Measurements from ENCODE around the gene RBM4B.
A peak's percentile ranks its signal among the peaks of the same experiment; 100 is the strongest.
"Not testable (repeated sequence)": the region's sequence is repeated elsewhere in the genome, so short reads cannot be mapped to it uniquely, and the experiment has no call there.

RBM4B gene

DNA sequence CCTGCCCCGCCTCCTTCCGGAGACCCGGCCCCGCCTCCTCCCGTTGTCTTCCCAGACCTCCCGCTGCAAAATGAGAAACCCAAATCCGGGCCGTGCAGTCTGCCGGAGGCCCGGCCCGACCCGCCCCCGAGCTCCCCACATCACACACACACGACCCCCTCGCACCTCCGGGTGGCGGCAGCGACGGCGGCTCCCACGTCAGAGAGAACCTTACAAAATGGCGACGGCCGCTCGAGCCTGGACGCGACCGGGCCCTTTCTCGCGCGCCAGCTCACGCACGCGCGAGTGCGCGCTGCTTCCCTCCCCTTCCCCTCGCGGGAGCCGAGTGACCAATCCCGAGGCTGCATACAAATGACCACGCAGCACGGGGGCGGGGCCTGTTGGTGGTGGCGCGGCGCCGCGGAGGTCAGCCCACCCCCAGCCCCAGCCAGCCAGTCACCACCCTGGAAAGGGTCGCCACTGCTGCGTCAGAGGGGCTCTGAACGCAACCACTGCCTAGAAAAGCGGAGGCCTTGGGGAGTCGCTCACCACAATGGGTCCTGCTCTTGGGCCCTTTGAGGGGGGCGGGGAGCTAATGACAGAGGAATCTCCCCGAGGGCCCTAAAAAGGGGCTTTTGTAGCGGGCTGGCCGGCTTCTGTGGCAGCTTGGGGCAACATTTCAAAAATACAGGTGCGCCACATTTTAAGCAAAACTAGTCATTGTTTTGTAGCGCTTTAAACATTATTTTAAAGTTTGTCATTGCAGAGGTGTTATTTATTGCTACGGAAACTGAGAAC lies at the start of gene RBM4B:
Gene RBM4B, minus strand, starts transcription at position 289 of the 777 bp plus-strand sequence. CDS start 808 bp downstream, outside the sequence.
- H3K4me3 ChIP-seq (ENCODE audit: low read depth, low read length) = peak within 1 kb of the TSS; percentile 97
- H3K36me3 ChIP-seq (ENCODE audit: control insufficient read depth, insufficient read depth, low read length) = peaks cover 20% of the 10 kb centered on the region
- H3K9me3 ChIP-seq (ENCODE audit: control insufficient read depth, insufficient read depth, low read length) = no peaks in the 10 kb centered on the region
- peaks cover 25% of the 10 kb centered on the region for H3K4me1 ChIP-seq (ENCODE audit: control insufficient read depth, insufficient read depth, low read length)
- H3K27me3 ChIP-seq (ENCODE audit: control insufficient read depth, insufficient read depth, low read length) = no peaks in the 10 kb centered on the region
- H3K9ac ChIP-seq (ENCODE audit: low read depth, low read length) = peak within 1 kb of the TSS; percentile 84
- peak within 1 kb of the TSS; percentile 98 for H3K27ac ChIP-seq (ENCODE audit: low read depth, low read length)

- Histone ChIP-seq H3K27ac (ENCODE audit: low read depth, low read length) (no peak overlapping the region), H3K4me3 (ENCODE audit: low read depth, low read length) (peak overlapping the region; percentile 1; the same call in 1 of the 2 replicates), H3K9me3 (ENCODE audit: control insufficient read depth, insufficient read depth, low read length) (no peaks in the 10 kb centered on the region), H3K36me3 (ENCODE audit: control insufficient read depth, insufficient read depth, low read length) (0 out of 2 replicates have a peak, but pooled peaks cover 3% of the 10 kb centered on the region), H3K27me3 (ENCODE audit: control insufficient read depth, insufficient read depth, low read length) (peaks cover 30% of the 10 kb centered on the region), H3K4me1 (ENCODE audit: control insufficient read depth, insufficient read depth, low read length) (peaks cover 33% of the 10 kb centered on the region), H3K9ac (ENCODE audit: low read depth, low read length) (no peak overlapping the region)
Observed at GRCh38 chr11:66725647-66726046, 48.0 kb upstream of the RBM4B start.

GRCh38 chr11:66725114-66725513 lies 47.4 kb upstream of the RBM4B start:
- H3K27ac ChIP-seq (ENCODE audit: low read depth, low read length) = no peak overlapping the region
- 0 out of 2 replicates have a peak, but pooled peaks cover 3% of the 10 kb centered on the region for H3K36me3 ChIP-seq (ENCODE audit: control insufficient read depth, insufficient read depth, low read length)
- no peak overlapping the region for H3K4me3 ChIP-seq (ENCODE audit: low read depth, low read length)
- H3K9ac ChIP-seq (ENCODE audit: low read depth, low read length) = no peak overlapping the region
- peaks cover 30% of the 10 kb centered on the region for H3K27me3 ChIP-seq (ENCODE audit: control insufficient read depth, insufficient read depth, low read length)
- no peaks in the 10 kb centered on the region for H3K9me3 ChIP-seq (ENCODE audit: control insufficient read depth, insufficient read depth, low read length)
- H3K4me1 ChIP-seq (ENCODE audit: control insufficient read depth, insufficient read depth, low read length) = peaks cover 36% of the 10 kb centered on the region

GRCh38 chr11:66724167-66724566 lies 46.5 kb upstream of the RBM4B start:
- H3K4me3 ChIP-seq (ENCODE audit: low read depth, low read length); H3K9ac ChIP-seq (ENCODE audit: low read depth, low read length); H3K9me3 ChIP-seq (ENCODE audit: control insufficient read depth, insufficient read depth, low read length); H3K27ac ChIP-seq (ENCODE audit: low read depth, low read length); H3K36me3 ChIP-seq (ENCODE audit: control insufficient read depth, insufficient read depth, low read length): not testable (repeated sequence)
- Histone ChIP-seq H3K27me3 (ENCODE audit: control insufficient read depth, insufficient read depth, low read length) (peaks cover 21% of the 10 kb centered on the region), H3K4me1 (ENCODE audit: control insufficient read depth, insufficient read depth, low read length) (peaks cover 39% of the 10 kb centered on the region)

DNA sequence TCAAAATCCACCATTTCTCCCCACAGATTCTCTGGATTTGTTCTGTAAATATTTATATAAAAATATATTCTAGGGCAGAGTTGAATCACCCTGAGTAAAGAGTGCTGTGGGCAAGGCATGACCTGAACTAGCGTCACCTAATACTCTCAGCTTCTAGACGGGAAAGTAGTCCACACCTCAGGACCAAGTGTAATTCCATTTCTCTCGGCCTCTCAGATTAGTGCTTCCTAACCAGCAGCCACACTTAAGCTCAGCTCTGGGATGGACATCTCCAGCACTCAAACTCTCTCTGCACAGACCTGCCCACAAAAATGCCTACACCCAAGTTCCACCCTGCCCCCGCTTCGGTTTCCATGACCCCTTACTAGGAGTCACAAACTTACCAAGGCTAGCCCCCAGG lies 46.0 kb upstream of the RBM4B start:
- peaks cover 16% of the 10 kb centered on the region for H3K27me3 ChIP-seq (ENCODE audit: control insufficient read depth, insufficient read depth, low read length)
- H3K27ac ChIP-seq (ENCODE audit: low read depth, low read length) = no peak overlapping the region
- peaks cover 11% of the 10 kb centered on the region for H3K36me3 ChIP-seq (ENCODE audit: control insufficient read depth, insufficient read depth, low read length)
- peaks cover 39% of the 10 kb centered on the region for H3K4me1 ChIP-seq (ENCODE audit: control insufficient read depth, insufficient read depth, low read length)
- H3K9ac ChIP-seq (ENCODE audit: low read depth, low read length) = no peak overlapping the region
- H3K9me3 ChIP-seq (ENCODE audit: control insufficient read depth, insufficient read depth, low read length) = no peaks in the 10 kb centered on the region
- H3K4me3 ChIP-seq (ENCODE audit: low read depth, low read length) = no peak overlapping the region

DNA sequence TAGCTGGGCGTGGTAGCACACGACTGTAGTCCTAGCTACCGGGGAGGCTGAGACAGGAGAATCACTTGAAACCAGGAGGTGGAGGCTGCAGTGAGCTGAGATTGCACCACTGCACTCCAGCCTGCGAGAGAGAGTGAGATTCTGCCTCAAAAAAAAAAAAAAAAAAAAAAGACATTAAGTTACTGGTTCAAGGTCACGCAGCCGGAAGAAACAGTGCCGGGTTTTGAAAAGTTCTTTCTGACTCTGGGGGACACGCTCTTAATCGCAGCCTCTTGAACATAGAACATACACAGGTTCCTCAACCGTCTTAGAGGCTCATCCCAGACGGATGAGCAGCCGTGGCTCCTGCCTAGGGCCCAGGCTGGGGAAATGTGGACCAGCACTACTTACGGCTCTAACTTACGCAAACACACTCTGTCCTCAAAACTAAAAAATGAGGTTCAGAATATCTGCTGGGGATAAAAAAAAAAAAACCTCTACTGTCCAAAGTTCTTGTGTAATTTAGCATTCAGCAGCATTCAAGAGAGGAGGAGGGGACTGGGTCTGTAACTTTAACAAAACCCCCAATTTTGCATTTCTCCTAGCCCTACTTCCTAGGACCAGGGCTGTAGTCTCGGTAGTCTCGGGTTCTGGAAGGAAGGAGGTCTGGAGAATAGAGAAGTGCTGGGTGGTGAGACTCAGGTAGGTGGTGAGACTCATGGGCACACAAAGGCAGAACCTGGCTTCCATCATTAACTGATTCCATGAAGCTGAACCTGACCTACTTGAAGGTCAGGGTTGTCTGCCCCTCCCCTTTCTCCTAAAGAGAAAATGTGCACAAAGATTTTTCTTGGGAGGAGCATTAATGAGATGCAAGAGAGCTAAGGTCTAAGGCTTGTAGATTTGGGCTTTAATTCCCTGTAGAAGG lies 45.3 kb upstream of the RBM4B start:
- Histone ChIP-seq H3K36me3 (ENCODE audit: control insufficient read depth, insufficient read depth, low read length) (peaks cover 14% of the 10 kb centered on the region), H3K9me3 (ENCODE audit: control insufficient read depth, insufficient read depth, low read length) (no peaks in the 10 kb centered on the region), H3K9ac (ENCODE audit: low read depth, low read length) (no peak overlapping the region), H3K27ac (ENCODE audit: low read depth, low read length) (no peak overlapping the region), H3K4me3 (ENCODE audit: low read depth, low read length) (no peak overlapping the region), H3K27me3 (ENCODE audit: control insufficient read depth, insufficient read depth, low read length) (peaks cover 12% of the 10 kb centered on the region), H3K4me1 (ENCODE audit: control insufficient read depth, insufficient read depth, low read length) (peaks cover 44% of the 10 kb centered on the region)

DNA sequence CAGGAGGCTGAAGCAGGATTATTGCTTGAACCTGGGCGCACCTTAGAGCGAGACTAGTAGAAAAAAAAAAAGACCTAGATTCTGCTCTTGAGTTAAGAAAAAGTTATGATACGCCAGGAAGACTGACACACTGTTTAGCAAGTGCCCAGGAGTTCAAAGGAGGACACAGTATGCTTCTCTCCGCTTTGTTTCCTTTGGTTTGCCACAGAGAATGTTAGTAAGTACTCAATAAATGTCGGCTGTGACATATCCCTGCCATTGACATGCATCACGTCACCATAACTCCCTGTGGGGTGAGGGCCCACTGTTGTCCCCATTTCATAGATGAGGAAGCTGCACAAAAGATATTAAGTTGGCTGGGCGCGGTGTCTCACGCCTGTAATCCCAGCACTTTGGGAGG lies 44.3 kb upstream of the RBM4B start:
- peaks cover 6% of the 10 kb centered on the region for H3K27me3 ChIP-seq (ENCODE audit: control insufficient read depth, insufficient read depth, low read length)
- no peak overlapping the region for H3K9ac ChIP-seq (ENCODE audit: low read depth, low read length)
- no peaks in the 10 kb centered on the region for H3K9me3 ChIP-seq (ENCODE audit: control insufficient read depth, insufficient read depth, low read length)
- no peak overlapping the region for H3K27ac ChIP-seq (ENCODE audit: low read depth, low read length)
- peaks cover 44% of the 10 kb centered on the region for H3K4me1 ChIP-seq (ENCODE audit: control insufficient read depth, insufficient read depth, low read length)
- no peak overlapping the region for H3K4me3 ChIP-seq (ENCODE audit: low read depth, low read length)
- H3K36me3 ChIP-seq (ENCODE audit: control insufficient read depth, insufficient read depth, low read length) = peaks cover 18% of the 10 kb centered on the region

DNA sequence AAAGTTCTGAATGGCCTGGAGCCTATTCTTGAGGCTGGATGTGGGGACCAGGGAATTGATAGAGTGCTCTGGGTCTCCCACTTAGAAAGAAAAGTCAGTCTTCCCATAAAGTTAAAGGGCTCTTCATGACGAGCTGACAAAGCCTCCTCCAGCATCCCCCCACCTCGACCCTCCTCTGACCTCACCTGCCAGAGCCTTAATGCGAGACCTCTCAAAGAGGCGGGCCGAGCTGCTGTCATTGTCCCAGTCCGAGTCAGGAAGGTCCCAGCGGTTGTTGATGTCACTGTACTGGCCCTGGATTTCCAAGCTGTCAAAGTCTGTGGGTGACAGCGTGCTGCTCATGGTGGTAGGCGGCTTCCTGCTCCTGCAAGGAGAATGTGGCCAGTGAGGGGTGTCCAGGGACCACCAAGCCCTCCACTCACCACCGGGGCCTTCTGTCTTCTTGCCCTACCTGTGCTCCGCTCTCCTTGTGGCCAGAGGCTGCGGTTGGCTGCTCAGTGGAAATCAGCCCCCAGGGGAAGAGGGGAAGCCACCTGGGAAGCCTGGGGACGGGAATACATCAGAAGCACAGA lies 43.3 kb upstream of the RBM4B start:
- H3K4me3 ChIP-seq (ENCODE audit: low read depth, low read length) = no peak overlapping the region
- no peak overlapping the region for H3K27ac ChIP-seq (ENCODE audit: low read depth, low read length)

GRCh38 chr11:66720223-66720898 lies 42.7 kb upstream of the RBM4B start:
- Histone ChIP-seq H3K9me3 (ENCODE audit: control insufficient read depth, insufficient read depth, low read length) (no peaks in the 10 kb centered on the region), H3K27ac (ENCODE audit: low read depth, low read length) (no peak overlapping the region), H3K9ac (ENCODE audit: low read depth, low read length) (no peak overlapping the region), H3K4me3 (ENCODE audit: low read depth, low read length) (0 out of 2 replicates have a peak overlapping the region, but pooled peaks have one; percentile 5), H3K27me3 (ENCODE audit: control insufficient read depth, insufficient read depth, low read length) (no peaks in the 10 kb centered on the region), H3K36me3 (ENCODE audit: control insufficient read depth, insufficient read depth, low read length) (peaks cover 24% of the 10 kb centered on the region), H3K4me1 (ENCODE audit: control insufficient read depth, insufficient read depth, low read length) (peaks cover 28% of the 10 kb centered on the region)

More for the DNA sequence above, 43.3 kb upstream of the RBM4B start:
- no peaks in the 10 kb centered on the region for H3K27me3 ChIP-seq (ENCODE audit: control insufficient read depth, insufficient read depth, low read length)
- H3K36me3 ChIP-seq (ENCODE audit: control insufficient read depth, insufficient read depth, low read length) = peaks cover 18% of the 10 kb centered on the region
- no peak overlapping the region for H3K9ac ChIP-seq (ENCODE audit: low read depth, low read length)
- peaks cover 34% of the 10 kb centered on the region for H3K4me1 ChIP-seq (ENCODE audit: control insufficient read depth, insufficient read depth, low read length)
- H3K9me3 ChIP-seq (ENCODE audit: control insufficient read depth, insufficient read depth, low read length) = no peaks in the 10 kb centered on the region

GRCh38 chr11:66719111-66719872 lies 41.6 kb upstream of the RBM4B start:
- no peaks in the 10 kb centered on the region for H3K9me3 ChIP-seq (ENCODE audit: control insufficient read depth, insufficient read depth, low read length)
- H3K4me3 ChIP-seq (ENCODE audit: low read depth, low read length) = no peak overlapping the region
- peaks cover 35% of the 10 kb centered on the region for H3K36me3 ChIP-seq (ENCODE audit: control insufficient read depth, insufficient read depth, low read length)
- H3K9ac ChIP-seq (ENCODE audit: low read depth, low read length) = no peak overlapping the region
- no peaks in the 10 kb centered on the region for H3K27me3 ChIP-seq (ENCODE audit: control insufficient read depth, insufficient read depth, low read length)
- no peak overlapping the region for H3K27ac ChIP-seq (ENCODE audit: low read depth, low read length)
- peaks cover 26% of the 10 kb centered on the region for H3K4me1 ChIP-seq (ENCODE audit: control insufficient read depth, insufficient read depth, low read length)

Data from HUES48 (cell line).